Fibroblast of lung (primary cell): ENCODE results near the gene GPR42. TPM values are rescaled to one million over a fixed set of nuclear protein-coding genes. Genes with fewer than 3 reads are reported as not detected.

ENCODE experiments used
- DNase-seq, 2 donors: peaks; one replicate each; pipeline versions ENCODE4 v3.0.0 to v3.0.0-alpha.2; 2010; ENCODE audit warnings: low read depth in 2 of 2
- H2AFZ ChIP-seq: 2 replicates; pipeline ENCODE4 v1.5.1; 2012; ENCODE audit warnings: low read length, control low read depth, inconsistent platforms
- H3K27ac ChIP-seq: 2 replicates; pipeline ENCODE4 v1.5.1; 2011; ENCODE audit warnings: low read length, control low read depth; ENCODE audit not compliant: insufficient read depth
- H3K27me3 ChIP-seq: 2 replicates; pipeline ENCODE4 v1.5.1; 2011; ENCODE audit warnings: mild to moderate bottlenecking, low read length; ENCODE audit not compliant: control insufficient read depth, insufficient read depth
- H3K36me3 ChIP-seq: 2 replicates; pipeline ENCODE4 v1.5.1; 2011; ENCODE audit warnings: low read length; ENCODE audit not compliant: control insufficient read depth, insufficient read depth
- H3K4me1 ChIP-seq: 2 replicates; pipeline ENCODE4 v1.5.1; 2011; ENCODE audit warnings: low read length; ENCODE audit not compliant: control insufficient read depth, insufficient read depth; ENCODE audit errors: extremely low read depth
- H3K4me2 ChIP-seq: 2 replicates; pipeline ENCODE4 v1.5.1; 2011; ENCODE audit warnings: low read length, control low read depth; ENCODE audit not compliant: insufficient read depth; ENCODE audit errors: extremely low read depth
- H3K4me3 ChIP-seq, 4 experiments: fragments of 200-600 bp in 1 of 4; sonication (generic) in 1 of 4; replicated peaks in 1 of 4; 2 replicates each; pipeline ENCODE4 v1.5.1; 2011 to 2016; ENCODE audit warnings: low read length in 4 of 4, low read depth in 3 of 4, mild to moderate bottlenecking in 3 of 4, control low read depth in 2 of 4, inconsistent platforms in 1 of 4, mixed read lengths in 1 of 4; ENCODE audit not compliant: insufficient read depth in 1 of 4; ENCODE audit errors: control extremely low read depth in 1 of 4
- H3K79me2 ChIP-seq: 2 replicates; pipeline ENCODE4 v1.5.1; 2012; ENCODE audit warnings: mild to moderate bottlenecking, low read length, inconsistent platforms; ENCODE audit not compliant: control insufficient read depth, insufficient read depth
- H3K9ac ChIP-seq: 2 replicates; pipeline ENCODE4 v1.5.1; 2011; ENCODE audit warnings: mild to moderate bottlenecking, low read length, control low read depth; ENCODE audit not compliant: insufficient read depth
- H3K9me3 ChIP-seq: 2 replicates; pipeline ENCODE4 v1.5.1; 2012; ENCODE audit warnings: low read depth, low read length; ENCODE audit not compliant: control insufficient read depth, insufficient read depth
- H4K20me1 ChIP-seq: 2 replicates; pipeline ENCODE4 v1.5.1; 2011; ENCODE audit warnings: low read length; ENCODE audit not compliant: control insufficient read depth, insufficient read depth; ENCODE audit errors: extremely low read depth
- CTCF ChIP-seq, 2 donors: IDR thresholded peaks in 1 of 2; conservative IDR thresholded peaks in 1 of 2; 1 replicate in 1 of 2; 2 replicates in 1 of 2; pipeline ENCODE4 v1.5.1; 2011 to 2012; ENCODE audit warnings: low read length in 2 of 2, control low read depth in 1 of 2, inconsistent platforms in 1 of 2, low read depth in 1 of 2, mild to moderate bottlenecking in 1 of 2
- EZH2 ChIP-seq: IDR thresholded peaks from 2 replicates; pipeline ENCODE4 v1.5.1; 2012; ENCODE audit warnings: low read length, control low read depth, mild to moderate bottlenecking; ENCODE audit errors: missing control alignments
- polyA plus RNA-seq, 2 donors: library from polyadenylated mRNA; depleted of rRNA in 1 of 2; stranded (reverse) in 1 of 2; unstranded in 1 of 2; fragments of >200 nt; gene quantifications; 2 replicates each; pipeline ENCODE4 v1.2.1, GENCODE V29; 2011 to 2012; ENCODE audit warnings: missing spikeins in 1 of 2
- total RNA-seq: library from RNA; depleted of rRNA; stranded (reverse); fragments of >200 nt; gene quantifications from 2 replicates; pipeline ENCODE4 v1.2.1, GENCODE V29; 2014

The GPR42 gene
- total and polyA plus RNA-seq, 2 donors (not counting 1 experiment from before 2014, with no cell fraction given): not detected

DNA sequence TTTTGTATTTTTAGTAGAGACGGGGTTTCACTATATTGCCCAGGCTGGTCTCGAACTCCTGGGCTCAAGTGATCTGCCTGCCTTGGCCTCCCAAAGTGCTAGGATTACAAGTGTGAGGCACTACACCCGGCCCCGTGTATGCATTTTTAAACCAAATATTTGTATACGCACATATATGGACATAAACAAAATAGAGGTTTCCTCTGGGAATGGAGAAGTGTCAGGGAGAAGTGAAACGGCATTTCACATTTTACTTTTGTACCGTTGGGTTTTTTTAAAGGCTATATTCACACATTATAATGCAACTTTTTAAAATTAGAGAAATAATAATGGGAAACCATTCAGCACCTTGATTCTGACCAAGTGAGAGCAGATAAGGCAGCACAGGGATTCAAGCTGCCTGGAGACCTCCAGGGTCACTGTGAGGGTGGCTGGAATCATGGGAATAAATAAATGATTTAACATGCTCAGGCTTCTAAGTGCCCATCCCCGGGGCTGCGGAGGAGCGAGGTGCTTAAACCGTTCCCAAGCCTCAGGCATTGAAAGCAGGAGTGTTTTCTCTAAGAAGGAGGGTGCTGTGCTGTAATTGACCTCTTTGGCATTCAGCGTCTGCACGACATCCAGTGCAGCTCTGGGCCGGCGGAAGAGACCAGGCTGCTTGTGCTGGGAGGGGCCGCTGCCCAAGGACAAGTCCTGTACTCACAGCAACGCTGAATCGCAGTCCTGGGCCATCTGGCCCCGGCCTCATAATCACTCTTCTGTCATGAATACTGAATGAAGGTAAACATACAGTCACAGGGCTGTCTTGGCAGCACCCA lies 24.7 kb downstream of the GPR42 start:
- Histone ChIP-seq H3K79me2 (no peaks in the 10 kb centered on the region), H3K27ac (no peak overlapping the region), H4K20me1 (no peaks in the 10 kb centered on the region), H3K9me3 (no peaks in the 10 kb centered on the region), H3K36me3 (no peaks in the 10 kb centered on the region), H3K4me2 (no peak overlapping the region), H3K9ac (no peak overlapping the region), H2AFZ (no peak overlapping the region), H3K4me1 (no peaks in the 10 kb centered on the region), H3K4me3 (no peak overlapping the region), H3K27me3 (no peaks in the 10 kb centered on the region)
- TF ChIP-seq CTCF (conservative IDR thresholded peaks at IDR 0.05 in 1 of 2, IDR thresholded peaks at IDR 0.05 in 1 of 2; ENCODE audit: low read depth in 1 of 2, low read length in 2 of 2) (no peak), EZH2 (no peak)
- DNase-seq: no peak

DNA sequence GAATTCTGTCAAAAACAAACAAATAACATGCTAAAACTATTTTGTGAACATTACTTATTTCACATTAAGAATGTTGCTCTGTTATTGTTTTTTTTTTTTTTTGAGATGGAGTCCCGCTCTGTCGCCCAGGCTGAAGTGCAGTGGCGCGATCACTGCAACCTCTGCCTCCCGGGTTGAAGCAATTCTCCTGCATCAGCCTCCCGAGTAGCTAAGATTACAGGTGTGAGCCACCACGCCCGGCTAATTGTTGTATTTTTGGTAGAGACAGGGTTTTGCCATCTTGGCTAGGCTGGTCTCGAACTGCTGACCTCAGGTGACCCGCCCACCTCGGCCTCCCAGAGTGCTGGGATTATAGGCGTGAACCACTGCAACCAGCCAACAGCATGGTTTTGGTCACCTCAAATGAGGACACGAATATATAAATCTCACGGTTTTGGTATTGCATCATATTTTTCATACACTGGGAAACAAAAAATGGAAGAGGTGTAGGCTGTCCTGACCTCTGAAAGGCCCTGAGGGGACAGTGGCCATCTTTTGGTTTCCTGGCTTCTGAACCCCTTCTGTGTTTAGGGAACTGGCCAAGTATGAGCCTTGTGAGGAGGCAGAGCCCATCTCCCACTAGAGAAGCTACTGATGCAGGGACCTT lies 25.5 kb downstream of the GPR42 start:
- Histone ChIP-seq H3K27ac (no peak overlapping the region), H3K79me2 (no peaks in the 10 kb centered on the region), H3K9me3 (no peaks in the 10 kb centered on the region), H3K9ac (no peak overlapping the region), H3K4me2 (no peak overlapping the region), H4K20me1 (no peaks in the 10 kb centered on the region), H3K27me3 (no peaks in the 10 kb centered on the region), H3K4me3 (no peak overlapping the region), H3K36me3 (no peaks in the 10 kb centered on the region), H2AFZ (no peak overlapping the region), H3K4me1 (no peaks in the 10 kb centered on the region)
- no peak for DNase-seq
- TF ChIP-seq CTCF (conservative IDR thresholded peaks at IDR 0.05 in 1 of 2, IDR thresholded peaks at IDR 0.05 in 1 of 2; ENCODE audit: low read depth in 1 of 2, low read length in 2 of 2) (no peak), EZH2 (no peak)

DNA sequence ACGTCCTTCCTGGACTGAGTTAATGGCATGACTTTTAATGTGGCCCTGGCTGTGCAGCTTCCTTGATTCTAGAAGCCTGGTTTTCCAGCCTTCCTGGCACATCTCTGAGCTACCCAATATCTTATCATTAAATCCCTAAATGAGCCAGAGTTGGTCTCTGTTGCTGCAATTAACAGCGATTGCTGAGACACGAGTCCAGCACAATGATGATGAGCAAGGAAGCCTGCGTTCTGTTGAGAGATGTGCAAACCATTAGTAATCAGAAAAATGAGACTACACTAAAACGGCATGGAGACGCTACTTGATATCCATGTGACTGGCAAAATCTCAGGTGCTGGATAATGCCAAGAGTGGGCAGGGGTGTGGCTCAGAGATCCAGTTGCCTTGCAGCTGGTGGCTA lies 26.2 kb downstream of the GPR42 start:
- no peaks in the 10 kb centered on the region for H3K27me3 ChIP-seq
- H3K9ac ChIP-seq: no peak overlapping the region
- DNase-seq: no peak
- H3K36me3 ChIP-seq: no peaks in the 10 kb centered on the region
- no peak overlapping the region for H2AFZ ChIP-seq
- H3K27ac ChIP-seq: no peak overlapping the region
- no peak for TF ChIP-seq EZH2
- H3K4me3 ChIP-seq: no peak overlapping the region
- no peaks in the 10 kb centered on the region for H3K9me3 ChIP-seq
- no peak overlapping the region for H3K4me2 ChIP-seq
- H4K20me1 ChIP-seq: no peaks in the 10 kb centered on the region
- H3K4me1 ChIP-seq: no peaks in the 10 kb centered on the region
- H3K79me2 ChIP-seq: no peaks in the 10 kb centered on the region
